Activated effector memory CD4-positive, alpha-beta T cell treated with Interleukin-2 at 50 U/mL for 16 hours (primary cell): ENCODE data around the gene ATP6V1D.
A peak's percentile ranks its signal among the peaks of the same experiment; 100 is the strongest.
"Not testable (repeated sequence)": the region's sequence is repeated elsewhere in the genome, so short reads cannot be mapped to it uniquely, and the experiment has no call there.

ENCODE experiments used
- DNase-seq: peaks from one replicate; pipeline ENCODE4 v3.0.0-alpha.2; 2020

The ATP6V1D gene

GRCh38 chr14:67359775-67360469 is at the start of gene ATP6V1D, which contains the start of gene EIF2S1:
TSS of gene ATP6V1D (minus strand) at chr14:67359804. CDS start at chr14:67359698, 106 bp downstream.
TSS of gene EIF2S1 (plus strand) at chr14:67360328. CDS start at chr14:67364768, 4,440 bp downstream.
- DNase-seq: peak; percentile 99

- not testable (repeated sequence) for DNase-seq
Observed at GRCh38 chr14:67408122-67408801, 48.7 kb upstream of the ATP6V1D start.

- DNase-seq: no peak
Observed at GRCh38 chr14:67405771-67406170, 46.2 kb upstream of the ATP6V1D start.

GRCh38 chr14:67400434-67400833 is 40.8 kb upstream of the ATP6V1D start:
- no peak for DNase-seq

- no peak for DNase-seq
Observed at GRCh38 chr14:67397536-67397935, 37.9 kb upstream of the ATP6V1D start.

- no peak for DNase-seq
Observed at GRCh38 chr14:67396381-67396970, 36.9 kb upstream of the ATP6V1D start.

- DNase-seq: no peak
Observed at GRCh38 chr14:67395876-67396189, 36.2 kb upstream of the ATP6V1D start.

GRCh38 chr14:67395086-67395875 is 35.7 kb upstream of the ATP6V1D start:
- DNase-seq: no peak

- DNase-seq: no peak
Observed at GRCh38 chr14:67393689-67394088, 34.1 kb upstream of the ATP6V1D start.

- no peak for DNase-seq
Observed at GRCh38 chr14:67392800-67393199, 33.2 kb upstream of the ATP6V1D start.

GRCh38 chr14:67392123-67392522 is 32.5 kb upstream of the ATP6V1D start:
- no peak for DNase-seq

GRCh38 chr14:67391268-67391667 is 31.7 kb upstream of the ATP6V1D start:
- no peak for DNase-seq

- DNase-seq: no peak
Observed at GRCh38 chr14:67389811-67390534, 30.4 kb upstream of the ATP6V1D start.

- DNase-seq: no peak
Observed at GRCh38 chr14:67389275-67389674, 29.7 kb upstream of the ATP6V1D start.

- DNase-seq: no peak
Observed at GRCh38 chr14:67387195-67387594, 27.6 kb upstream of the ATP6V1D start.

GRCh38 chr14:67385618-67386017 is 26.0 kb upstream of the ATP6V1D start:
- no peak for DNase-seq

- DNase-seq: no peak
Observed at GRCh38 chr14:67385120-67385519, 25.5 kb upstream of the ATP6V1D start.

GRCh38 chr14:67377916-67378315 is 18.3 kb upstream of the ATP6V1D start:
- DNase-seq: no peak

GRCh38 chr14:67373347-67373746 is 13.7 kb upstream of the ATP6V1D start:
- no peak for DNase-seq

GRCh38 chr14:67372833-67373232 is 13.2 kb upstream of the ATP6V1D start:
- DNase-seq: no peak

GRCh38 chr14:67371247-67372148 is 11.9 kb upstream of the ATP6V1D start:
- DNase-seq: no peak

GRCh38 chr14:67370830-67371229 is 11.2 kb upstream of the ATP6V1D start:
- DNase-seq: no peak
